Measurements from ENCODE around the gene MSMO1.
"Not testable (repeated sequence)": the region's sequence is repeated elsewhere in the genome, so short reads cannot be mapped to it uniquely, and the experiment has no call there.

Gene MSMO1

GRCh38 chr4:165336743-165337142 lies 9.3 kb downstream of the MSMO1 start:
- H3K36me3 ChIP-seq (ENCODE audit: insufficient read depth, low read length): peaks cover 100% of the 10 kb centered on the region
- 95% methylated on average over 6 of the region's 6 CpGs for WGBS

GRCh38 chr4:165342340-165342739 lies 14.9 kb downstream of the MSMO1 start:
- 98% methylated on average over 5 of the region's 5 CpGs for WGBS
- not testable (repeated sequence) for H3K9ac ChIP-seq (ENCODE audit: low read depth, low read length); H3K9me3 ChIP-seq (ENCODE audit: insufficient read depth, low read depth, low read length); H3K4me3 ChIP-seq (ENCODE audit: low read length); H3K27me3 ChIP-seq (ENCODE audit: insufficient read depth, low read length); H3K4me1 ChIP-seq (ENCODE audit: insufficient read depth, low read length); H3K27ac ChIP-seq (ENCODE audit: low read depth, low read length)
- peaks cover 61% of the 10 kb centered on the region for H3K36me3 ChIP-seq (ENCODE audit: insufficient read depth, low read length)

More at GRCh38 chr4:165336743-165337142, 9.3 kb downstream of the MSMO1 start:
- H3K27ac ChIP-seq (ENCODE audit: low read depth, low read length): no peak overlapping the region
- H3K4me1 ChIP-seq (ENCODE audit: insufficient read depth, low read length): peaks cover 42% of the 10 kb centered on the region
- no peak overlapping the region for H3K9ac ChIP-seq (ENCODE audit: low read depth, low read length)
- no peaks in the 10 kb centered on the region for H3K27me3 ChIP-seq (ENCODE audit: insufficient read depth, low read length)
- H3K4me3 ChIP-seq (ENCODE audit: low read length): no peak overlapping the region
- no peaks in the 10 kb centered on the region for H3K9me3 ChIP-seq (ENCODE audit: insufficient read depth, low read depth, low read length)

- Histone ChIP-seq H3K36me3 (ENCODE audit: insufficient read depth, low read length) (peaks cover 48% of the 10 kb centered on the region), H3K9ac (ENCODE audit: low read depth, low read length) (no peak overlapping the region), H3K27me3 (ENCODE audit: insufficient read depth, low read length) (no peaks in the 10 kb centered on the region), H3K4me1 (ENCODE audit: insufficient read depth, low read length) (no peaks in the 10 kb centered on the region), H3K9me3 (ENCODE audit: insufficient read depth, low read depth, low read length) (no peaks in the 10 kb centered on the region), H3K27ac (ENCODE audit: low read depth, low read length) (no peak overlapping the region), H3K4me3 (ENCODE audit: low read length) (no peak overlapping the region)
- WGBS: 90% methylated on average over 13 of the region's 13 CpGs
Observed at GRCh38 chr4:165343353-165344191, 16.1 kb downstream of the MSMO1 start.

DNA sequence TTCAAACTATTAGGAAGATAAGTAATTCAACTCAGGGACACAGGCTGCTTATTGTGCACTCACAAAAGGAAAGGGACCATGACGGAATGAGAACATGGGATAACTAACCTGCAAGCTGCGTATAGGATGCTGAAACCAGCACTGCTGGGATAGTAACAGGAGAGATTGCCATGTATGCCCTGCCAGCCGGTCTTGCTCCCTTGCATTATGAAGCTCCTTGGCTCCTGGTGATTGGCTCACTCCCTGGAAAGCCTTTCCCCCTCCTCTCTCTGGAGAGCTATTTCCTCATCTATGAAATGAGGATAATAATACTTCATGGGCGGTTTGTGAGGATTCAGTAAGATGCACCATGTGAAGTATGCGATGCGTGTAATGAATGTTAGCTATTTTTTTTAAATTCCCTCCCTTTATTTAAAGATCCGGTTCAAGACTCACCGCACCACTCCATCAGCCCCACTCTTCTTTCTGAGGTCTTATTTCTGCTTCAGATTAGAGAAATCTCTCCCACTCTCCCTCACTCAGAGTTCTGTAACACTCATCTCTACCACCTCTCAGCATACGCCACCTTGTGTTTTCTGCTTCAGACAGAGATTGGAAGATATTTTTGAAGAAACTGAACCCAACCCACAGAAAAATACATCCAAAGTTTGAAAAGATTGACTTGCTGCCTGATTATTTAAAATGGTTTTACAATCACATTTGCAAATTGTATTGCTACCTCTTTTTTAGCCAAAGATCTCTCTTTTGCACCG lies 18.4 kb downstream of the MSMO1 start:
- no peak overlapping the region for H3K4me3 ChIP-seq (ENCODE audit: low read length)
- H3K9ac ChIP-seq (ENCODE audit: low read depth, low read length): no peak overlapping the region
- H3K27ac ChIP-seq (ENCODE audit: low read depth, low read length): no peak overlapping the region
- H3K36me3 ChIP-seq (ENCODE audit: insufficient read depth, low read length): peaks cover 26% of the 10 kb centered on the region
- WGBS: 87% methylated on average over 9 of the region's 10 CpGs
- H3K27me3 ChIP-seq (ENCODE audit: insufficient read depth, low read length): no peaks in the 10 kb centered on the region
- H3K4me1 ChIP-seq (ENCODE audit: insufficient read depth, low read length): no peaks in the 10 kb centered on the region
- no peaks in the 10 kb centered on the region for H3K9me3 ChIP-seq (ENCODE audit: insufficient read depth, low read depth, low read length)

DNA sequence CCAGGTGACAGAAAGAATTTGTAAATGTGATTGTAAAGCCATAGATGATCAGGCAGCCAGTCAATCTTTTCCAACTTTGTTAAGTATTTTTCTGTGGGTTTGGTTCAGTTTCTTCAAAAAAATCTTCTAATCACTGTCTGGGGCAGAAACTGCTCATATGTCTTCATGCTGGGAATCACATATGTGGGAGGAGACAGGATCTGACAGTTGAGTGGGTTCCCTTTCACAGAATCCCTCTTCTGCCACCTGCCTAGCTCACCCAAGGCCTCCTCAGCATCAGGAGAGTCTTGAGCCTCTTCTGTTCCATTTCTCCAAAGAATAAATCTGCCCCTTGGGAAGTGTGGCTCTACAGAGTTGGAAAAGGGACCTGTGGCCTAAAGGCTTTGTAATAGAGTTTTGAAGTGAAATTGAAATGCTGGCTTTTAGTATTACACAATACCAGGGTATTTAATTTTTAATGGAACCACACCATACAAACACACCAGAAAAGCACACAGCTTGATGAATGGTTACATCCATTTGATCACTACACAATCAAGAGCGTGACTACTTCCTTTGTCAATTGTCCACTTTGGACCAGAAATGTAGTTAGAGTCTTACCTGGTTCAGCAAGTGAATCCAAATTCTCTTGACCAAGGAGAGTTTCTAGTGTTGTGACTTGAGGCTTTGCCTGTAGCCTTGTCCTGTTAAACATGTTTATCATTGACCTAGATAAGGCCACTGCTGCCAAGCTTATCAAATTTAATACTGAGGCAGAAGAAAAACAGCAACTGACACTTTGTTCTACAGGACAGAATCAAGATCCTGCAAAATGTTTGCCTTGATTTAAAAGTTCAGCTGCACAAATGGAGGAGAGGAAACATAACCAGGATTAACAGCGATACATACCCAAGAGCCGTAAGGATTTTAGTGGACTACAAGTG lies 20.4 kb downstream of the MSMO1 start:
- no peaks in the 10 kb centered on the region for H3K27me3 ChIP-seq (ENCODE audit: insufficient read depth, low read length)

GRCh38 chr4:165351359-165352130 lies 24.1 kb downstream of the MSMO1 start:
- Histone ChIP-seq H3K27me3 (ENCODE audit: insufficient read depth, low read length) (no peaks in the 10 kb centered on the region), H3K4me3 (ENCODE audit: low read length) (no peak overlapping the region), H3K9me3 (ENCODE audit: insufficient read depth, low read depth, low read length) (no peaks in the 10 kb centered on the region), H3K4me1 (ENCODE audit: insufficient read depth, low read length) (no peaks in the 10 kb centered on the region), H3K9ac (ENCODE audit: low read depth, low read length) (no peak overlapping the region), H3K36me3 (ENCODE audit: insufficient read depth, low read length) (no peaks in the 10 kb centered on the region), H3K27ac (ENCODE audit: low read depth, low read length) (no peak overlapping the region)
- 93% methylated on average over 5 of the region's 5 CpGs for WGBS

More for the DNA sequence above, 20.4 kb downstream of the MSMO1 start:
- Histone ChIP-seq H3K9ac (ENCODE audit: low read depth, low read length) (no peak overlapping the region), H3K36me3 (ENCODE audit: insufficient read depth, low read length) (peaks cover 7% of the 10 kb centered on the region; the same call in 1 of the 2 replicates), H3K4me1 (ENCODE audit: insufficient read depth, low read length) (no peaks in the 10 kb centered on the region), H3K27ac (ENCODE audit: low read depth, low read length) (no peak overlapping the region), H3K9me3 (ENCODE audit: insufficient read depth, low read depth, low read length) (no peaks in the 10 kb centered on the region), H3K4me3 (ENCODE audit: low read length) (no peak overlapping the region)
- 82% methylated on average over 3 of the region's 3 CpGs for WGBS

DNA sequence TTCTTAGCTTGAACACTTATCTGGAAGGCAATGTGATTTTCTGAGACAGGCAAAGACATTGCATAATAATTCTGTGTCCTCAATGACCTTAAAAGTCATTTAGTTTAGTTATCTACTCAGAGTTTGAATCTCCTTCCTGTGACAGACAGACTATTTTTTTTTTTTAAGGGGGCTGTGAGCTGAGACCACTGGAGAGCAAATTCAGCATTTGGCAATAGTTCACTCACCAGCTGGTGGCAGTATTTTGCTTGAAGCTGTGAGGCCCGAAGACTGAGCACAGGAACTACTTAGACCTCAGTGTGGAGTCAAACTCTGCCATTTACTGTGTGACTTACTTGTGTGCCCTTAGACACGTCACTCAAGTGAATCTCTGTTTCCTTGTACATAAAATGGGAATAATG lies 28.4 kb downstream of the MSMO1 start:
- no peaks in the 10 kb centered on the region for H3K36me3 ChIP-seq (ENCODE audit: insufficient read depth, low read length)
- H3K4me1 ChIP-seq (ENCODE audit: insufficient read depth, low read length): 0 out of 2 replicates have a peak, but pooled peaks cover 3% of the 10 kb centered on the region
- H3K4me3 ChIP-seq (ENCODE audit: low read length): no peak overlapping the region
- no peaks in the 10 kb centered on the region for H3K9me3 ChIP-seq (ENCODE audit: insufficient read depth, low read depth, low read length)
- no peak overlapping the region for H3K9ac ChIP-seq (ENCODE audit: low read depth, low read length)
- no peak overlapping the region for H3K27ac ChIP-seq (ENCODE audit: low read depth, low read length)
- H3K27me3 ChIP-seq (ENCODE audit: insufficient read depth, low read length): no peaks in the 10 kb centered on the region
- WGBS: 41% methylated on average over 2 of the region's 2 CpGs

GRCh38 chr4:165359506-165359905 lies 32.0 kb downstream of the MSMO1 start:
- no peak overlapping the region for H3K27ac ChIP-seq (ENCODE audit: low read depth, low read length)
- no peaks in the 10 kb centered on the region for H3K9me3 ChIP-seq (ENCODE audit: insufficient read depth, low read depth, low read length)
- no peaks in the 10 kb centered on the region for H3K36me3 ChIP-seq (ENCODE audit: insufficient read depth, low read length)
- H3K4me3 ChIP-seq (ENCODE audit: low read length): no peak overlapping the region
- no peaks in the 10 kb centered on the region for H3K27me3 ChIP-seq (ENCODE audit: insufficient read depth, low read length)
- peaks cover 7% of the 10 kb centered on the region; the same call in 1 of the 2 replicates for H3K4me1 ChIP-seq (ENCODE audit: insufficient read depth, low read length)
- no peak overlapping the region for H3K9ac ChIP-seq (ENCODE audit: low read depth, low read length)
- 83% methylated on average over 1 of the region's 2 CpGs for WGBS

GRCh38 chr4:165360041-165360695 lies 32.7 kb downstream of the MSMO1 start:
- no peak overlapping the region for H3K9ac ChIP-seq (ENCODE audit: low read depth, low read length)
- H3K36me3 ChIP-seq (ENCODE audit: insufficient read depth, low read length): no peaks in the 10 kb centered on the region
- no peak overlapping the region for H3K27ac ChIP-seq (ENCODE audit: low read depth, low read length)
- peaks cover 11% of the 10 kb centered on the region; the same call in 1 of the 2 replicates for H3K4me1 ChIP-seq (ENCODE audit: insufficient read depth, low read length)
- no peak overlapping the region for H3K4me3 ChIP-seq (ENCODE audit: low read length)
- H3K9me3 ChIP-seq (ENCODE audit: insufficient read depth, low read depth, low read length): no peaks in the 10 kb centered on the region
- no peaks in the 10 kb centered on the region for H3K27me3 ChIP-seq (ENCODE audit: insufficient read depth, low read length)
- WGBS: 98% methylated on average over 6 of the region's 6 CpGs

Measured in HUES64 (cell line).